ENCODE measurements around the gene NCOA5. TPM values are rescaled to one million over a fixed set of nuclear protein-coding genes. Genes with fewer than 3 reads are reported as not detected.

Gene NCOA5
- total and polyA plus RNA-seq, 10 donors = 14.3 to 33.2 (median 27.7) TPM

DNA sequence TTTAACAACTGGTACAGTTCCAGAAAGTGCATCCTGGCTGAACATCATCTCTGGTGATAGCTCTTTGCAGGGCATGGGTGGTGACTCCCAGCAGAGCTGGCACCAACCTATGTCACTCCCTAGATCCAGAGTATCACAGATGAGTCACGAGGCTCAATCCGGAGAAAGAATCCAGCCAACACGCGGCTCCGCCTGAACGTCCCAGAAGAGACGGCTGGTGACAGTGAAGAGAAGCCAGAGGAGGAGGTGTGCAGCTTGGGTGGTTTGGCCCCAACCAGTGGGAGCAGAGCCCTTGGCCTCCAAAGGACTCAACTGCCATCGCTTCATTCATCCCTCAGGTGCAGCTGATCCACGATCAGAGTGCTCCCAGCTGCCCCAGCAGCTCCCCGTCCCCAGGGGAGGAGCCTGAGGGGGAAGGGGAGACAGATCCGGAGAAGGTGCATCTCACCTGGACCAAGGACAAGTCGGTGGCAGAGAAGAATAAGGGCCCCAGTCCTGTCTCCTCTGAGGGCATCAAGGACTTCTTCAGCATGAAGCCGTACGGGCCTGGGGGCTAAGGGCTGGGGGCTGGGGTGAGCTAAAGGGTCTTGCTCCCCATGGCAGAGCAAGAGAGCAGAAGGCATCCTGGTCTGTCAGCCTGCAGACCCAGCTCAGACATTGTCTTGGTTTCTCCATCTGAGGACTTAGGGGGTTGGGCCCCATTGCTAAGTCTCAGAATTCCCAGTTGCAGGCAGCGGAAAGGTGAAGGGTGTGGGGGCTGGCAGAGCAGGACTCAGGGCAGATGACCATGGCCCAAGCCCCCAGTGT, 33.5 kb downstream of the NCOA5 start:
- TF ChIP-seq POLR2AphosphoS5 (IDR thresholded peaks at IDR 0.05) = no peak
- TF ChIP-seq, protein P1, sequence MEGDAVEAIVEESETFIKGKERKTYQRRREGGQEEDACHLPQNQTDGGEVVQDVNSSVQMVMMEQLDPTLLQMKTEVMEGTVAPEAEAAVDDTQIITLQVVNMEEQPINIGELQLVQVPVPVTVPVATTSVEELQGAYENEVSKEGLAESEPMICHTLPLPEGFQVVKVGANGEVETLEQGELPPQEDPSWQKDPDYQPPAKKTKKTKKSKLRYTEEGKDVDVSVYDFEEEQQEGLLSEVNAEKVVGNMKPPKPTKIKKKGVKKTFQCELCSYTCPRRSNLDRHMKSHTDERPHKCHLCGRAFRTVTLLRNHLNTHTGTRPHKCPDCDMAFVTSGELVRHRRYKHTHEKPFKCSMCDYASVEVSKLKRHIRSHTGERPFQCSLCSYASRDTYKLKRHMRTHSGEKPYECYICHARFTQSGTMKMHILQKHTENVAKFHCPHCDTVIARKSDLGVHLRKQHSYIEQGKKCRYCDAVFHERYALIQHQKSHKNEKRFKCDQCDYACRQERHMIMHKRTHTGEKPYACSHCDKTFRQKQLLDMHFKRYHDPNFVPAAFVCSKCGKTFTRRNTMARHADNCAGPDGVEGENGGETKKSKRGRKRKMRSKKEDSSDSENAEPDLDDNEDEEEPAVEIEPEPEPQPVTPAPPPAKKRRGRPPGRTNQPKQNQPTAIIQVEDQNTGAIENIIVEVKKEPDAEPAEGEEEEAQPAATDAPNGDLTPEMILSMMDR (IDR thresholded peaks at IDR 0.05 in 8 of 11, conservative IDR thresholded peaks at IDR 0.05 in 3 of 11) = no peak
- TF ChIP-seq POLR2A (IDR thresholded peaks at IDR 0.05) = no peak
- intact Hi-C loops (cut with DNase I; ENCODE audit: low total_unique reads) = no loop called here
- DNase-seq = no peak
- H3K4me1 ChIP-seq = peaks cover 32 to 45% (median 41%) of the 10 kb centered on the region in 6 donors
- H3K27me3 ChIP-seq (replicated peaks in 1 of 7) = peaks cover 3 to 53% (median 20%) of the 10 kb centered on the region in 7 donors
- 81 to 85% (median 82%) methylated on average over 11 to 15 of the region's 15 CpGs for WGBS, 5 donors
- H3K4me3 ChIP-seq = no peak overlapping the region
- no peaks in the 10 kb centered on the region for H3K9me3 ChIP-seq
- peaks cover 0 to 22% (median 2%) of the 10 kb centered on the region in 6 donors for H3K36me3 ChIP-seq
- H3K27ac ChIP-seq = no peak overlapping the region

DNA sequence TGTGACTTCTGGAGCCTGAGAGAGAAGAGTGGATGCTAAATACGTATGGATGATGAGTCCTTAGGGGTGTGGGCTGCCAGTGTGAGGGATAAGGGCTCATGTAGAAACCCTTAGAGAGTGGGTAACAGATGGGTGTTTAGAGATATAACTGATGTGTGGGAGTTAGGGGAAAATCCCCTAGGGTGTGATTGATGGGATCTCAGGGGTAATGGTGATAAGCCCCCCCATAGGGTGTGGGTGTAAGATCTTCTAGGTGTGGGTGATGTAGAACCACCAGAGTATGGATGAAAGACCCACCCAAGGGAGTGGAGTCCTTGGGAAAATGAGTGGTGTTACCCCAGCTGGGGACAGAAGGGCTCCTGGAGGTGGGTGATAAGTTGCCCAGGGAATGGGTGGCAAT, 34.5 kb downstream of the NCOA5 start:
- DNase-seq = no peak
- Histone ChIP-seq H3K36me3 (peaks cover 0 to 12% (median 0%) of the 10 kb centered on the region in 6 donors), H3K4me3 (no peak overlapping the region), H3K4me1 (peaks cover 22 to 35% (median 32%) of the 10 kb centered on the region in 6 donors), H3K27ac (no peak overlapping the region), H3K9me3 (no peaks in the 10 kb centered on the region), H3K27me3 (replicated peaks in 1 of 7) (peaks cover 3 to 53% (median 20%) of the 10 kb centered on the region in 7 donors)
- intact Hi-C loops (cut with DNase I; ENCODE audit: low total_unique reads) = no loop called here
- TF ChIP-seq, protein P1 (IDR thresholded peaks at IDR 0.05 in 8 of 11, conservative IDR thresholded peaks at IDR 0.05 in 3 of 11) = no peak
- no peak for TF ChIP-seq POLR2A (IDR thresholded peaks at IDR 0.05)
- TF ChIP-seq POLR2AphosphoS5 (IDR thresholded peaks at IDR 0.05) = no peak
- 36 to 53% (median 50%) methylated on average over 1 of the region's 1 CpG for WGBS, 5 donors

DNA sequence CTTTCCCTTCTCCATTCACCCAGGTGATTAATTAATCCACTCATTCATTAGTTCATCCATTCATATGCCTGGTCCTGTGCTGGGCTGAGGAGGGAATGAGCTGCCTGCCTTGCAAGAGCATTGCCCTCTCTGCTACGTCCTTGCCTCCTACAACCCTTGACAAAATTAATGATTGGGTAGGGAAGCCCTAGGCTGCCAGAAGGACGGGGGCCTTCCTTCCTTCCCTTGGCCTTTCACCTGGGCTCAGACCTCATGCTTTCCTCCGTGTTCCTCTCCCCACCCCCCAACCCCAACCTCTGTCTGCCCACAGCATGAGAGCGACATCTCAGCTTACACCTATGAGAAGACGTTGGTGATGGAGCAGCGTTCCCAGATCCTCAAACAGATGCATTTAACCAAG, 35.2 kb downstream of the NCOA5 start:
- no peak for TF ChIP-seq POLR2A (IDR thresholded peaks at IDR 0.05)
- no peak for TF ChIP-seq POLR2AphosphoS5 (IDR thresholded peaks at IDR 0.05)
- TF ChIP-seq, protein P1 (IDR thresholded peaks at IDR 0.05 in 8 of 11, conservative IDR thresholded peaks at IDR 0.05 in 3 of 11) = no peak
- intact Hi-C loops (cut with DNase I; ENCODE audit: low total_unique reads) = no loop called here
- no peak overlapping the region for H3K27ac ChIP-seq
- H3K4me3 ChIP-seq = no peak overlapping the region
- peaks cover 0 to 5% (median 0%) of the 10 kb centered on the region in 6 donors for H3K36me3 ChIP-seq
- H3K4me1 ChIP-seq = peaks cover 17 to 29% (median 25%) of the 10 kb centered on the region in 6 donors
- DNase-seq = no peak
- WGBS, 5 donors = 45 to 55% (median 49%) methylated on average over 6 of the region's 6 CpGs
- peaks cover 3 to 53% (median 20%) of the 10 kb centered on the region in 7 donors for H3K27me3 ChIP-seq (replicated peaks in 1 of 7)
- no peaks in the 10 kb centered on the region for H3K9me3 ChIP-seq

DNA sequence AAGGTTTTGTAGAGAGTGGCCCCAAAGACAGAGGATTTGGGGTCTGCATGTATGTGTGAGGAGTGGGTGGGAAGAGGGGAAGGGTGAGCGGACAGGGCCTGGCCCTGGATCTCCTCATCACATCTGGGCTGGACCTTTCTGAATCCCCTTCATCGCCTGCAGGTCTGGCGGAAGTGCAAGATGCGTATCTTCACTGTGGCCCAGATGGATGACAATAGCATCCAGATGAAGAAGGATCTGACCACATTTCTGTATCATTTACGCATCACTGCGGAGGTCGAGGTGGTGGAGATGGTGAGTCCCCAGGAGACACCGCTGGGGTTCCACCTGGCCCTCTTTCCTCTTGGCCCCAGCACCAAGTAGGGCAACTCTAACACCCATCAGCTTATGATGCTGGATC, 36.3 kb downstream of the NCOA5 start:
- no peaks in the 10 kb centered on the region for H3K9me3 ChIP-seq

More for the DNA sequence above, 36.3 kb downstream of the NCOA5 start:
- H3K4me1 ChIP-seq = peaks cover 10 to 17% (median 14%) of the 10 kb centered on the region in 6 donors
- intact Hi-C loops (cut with DNase I; ENCODE audit: low total_unique reads) = no loop called here
- WGBS, 5 donors = 87 to 91% (median 88%) methylated on average over 8 of the region's 8 CpGs
- H3K4me3 ChIP-seq = no peak overlapping the region
- TF ChIP-seq, protein P1 (IDR thresholded peaks at IDR 0.05 in 8 of 11, conservative IDR thresholded peaks at IDR 0.05 in 3 of 11) = no peak
- TF ChIP-seq POLR2AphosphoS5 (IDR thresholded peaks at IDR 0.05) = no peak
- no peak for TF ChIP-seq POLR2A (IDR thresholded peaks at IDR 0.05)
- no peak overlapping the region for H3K27ac ChIP-seq
- no peak for DNase-seq
- peaks cover 3 to 46% (median 19%) of the 10 kb centered on the region in 7 donors for H3K27me3 ChIP-seq (replicated peaks in 1 of 7)
- no peaks in the 10 kb centered on the region for H3K36me3 ChIP-seq
